DMS153 treated with DMSO at 0.1 percent for 48 hours (cell line): ENCODE data around the gene CHPF.

Source experiments
- DNase-seq: peaks from one replicate; lab custom pipeline; 2025; ENCODE audit not compliant: unreplicated experiment; lab: John Stamatoyannopoulos, UW

CHPF gene

GRCh38 chr2:219552382-219553167 lies 9.0 kb upstream of the CHPF start:
- peak; percentile 89 for DNase-seq

DNA sequence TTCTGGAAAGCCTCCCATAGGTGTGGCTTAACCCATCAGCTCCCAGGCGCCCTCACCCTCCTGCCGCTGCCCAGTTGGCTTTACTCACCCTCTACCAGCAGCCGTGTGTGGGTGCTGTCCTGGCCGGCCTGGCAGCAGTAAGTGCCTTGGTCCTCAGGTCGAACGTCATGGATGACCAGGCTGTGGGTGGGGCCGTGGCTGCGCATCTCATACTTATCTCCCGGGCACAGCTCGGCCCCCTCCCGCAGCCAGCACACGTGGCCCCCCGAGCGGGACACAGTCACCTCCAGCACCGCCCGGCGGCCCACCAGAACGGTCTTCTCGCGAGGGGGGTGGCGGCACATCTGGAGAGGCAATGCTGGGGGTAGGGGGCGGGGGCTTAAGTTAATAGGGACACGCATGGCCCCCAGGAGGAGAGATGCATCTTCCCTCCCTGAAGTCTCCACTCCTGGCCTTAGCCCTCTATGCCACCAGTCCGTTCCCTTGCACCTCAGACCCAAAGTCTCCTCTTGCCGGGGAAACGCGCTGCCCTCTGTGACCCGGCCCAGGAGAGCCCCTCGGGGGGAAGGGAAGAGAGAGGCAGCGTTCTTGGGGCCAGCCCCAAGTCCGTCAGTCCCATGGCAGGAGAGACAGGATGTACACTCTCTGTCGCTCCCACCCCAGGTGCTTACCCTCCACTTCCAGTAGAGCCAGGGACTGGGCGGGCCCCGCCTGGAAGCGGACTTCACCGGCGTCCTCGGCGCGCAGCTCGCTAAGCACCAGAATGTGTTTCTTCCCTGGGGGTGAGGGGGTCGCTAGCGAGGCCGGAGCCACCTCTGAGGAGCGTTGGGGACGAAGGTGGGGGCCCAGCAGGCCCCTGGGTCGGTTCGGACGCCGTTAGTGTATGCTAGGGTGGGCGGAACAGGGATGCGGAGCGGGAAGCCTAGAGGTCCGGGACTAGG lies 8.1 kb upstream of the CHPF start:
- peak; percentile 69 for DNase-seq

- no peak for DNase-seq
Measured at GRCh38 chr2:219549619-219550018, 6.0 kb upstream of the CHPF start.

DNA sequence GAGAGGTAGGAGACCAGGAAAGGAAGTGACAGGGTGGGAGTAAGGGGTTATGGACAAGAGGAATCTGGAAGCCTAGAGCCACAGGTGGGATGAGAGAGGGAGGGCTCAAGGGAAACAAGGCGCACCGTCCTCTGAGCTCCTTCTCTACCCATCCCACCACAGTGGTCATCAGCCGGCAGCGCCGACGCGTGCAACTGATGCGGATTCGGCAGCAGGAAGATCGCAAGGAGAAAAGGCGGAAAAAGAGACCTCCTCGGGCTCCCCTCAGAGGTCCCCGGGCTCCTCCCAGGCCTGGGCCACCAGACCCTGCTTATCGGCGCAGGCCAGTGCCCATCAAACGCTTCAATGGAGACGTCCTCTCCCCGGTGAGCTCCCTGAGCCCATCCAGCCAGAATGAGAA lies 5.4 kb upstream of the CHPF start:
- DNase-seq, result no peak

DNA sequence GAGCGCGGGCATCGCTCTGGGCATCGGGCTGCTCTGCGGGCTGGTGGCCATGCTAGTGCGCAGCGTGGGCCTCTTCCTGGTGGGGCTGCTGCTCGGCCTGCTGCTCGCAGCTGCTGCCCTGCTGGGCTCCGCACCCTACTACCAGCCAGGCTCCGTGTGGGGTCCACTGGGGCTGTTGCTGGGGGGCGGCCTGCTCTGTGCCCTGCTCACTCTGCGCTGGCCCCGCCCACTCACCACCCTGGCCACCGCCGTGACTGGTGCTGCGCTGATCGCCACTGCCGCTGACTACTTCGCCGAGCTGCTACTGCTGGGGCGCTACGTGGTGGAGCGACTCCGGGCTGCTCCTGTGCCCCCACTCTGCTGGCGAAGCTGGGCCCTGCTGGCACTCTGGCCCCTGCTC lies 4.0 kb upstream of the CHPF start:
- DNase-seq, result no peak

DNA sequence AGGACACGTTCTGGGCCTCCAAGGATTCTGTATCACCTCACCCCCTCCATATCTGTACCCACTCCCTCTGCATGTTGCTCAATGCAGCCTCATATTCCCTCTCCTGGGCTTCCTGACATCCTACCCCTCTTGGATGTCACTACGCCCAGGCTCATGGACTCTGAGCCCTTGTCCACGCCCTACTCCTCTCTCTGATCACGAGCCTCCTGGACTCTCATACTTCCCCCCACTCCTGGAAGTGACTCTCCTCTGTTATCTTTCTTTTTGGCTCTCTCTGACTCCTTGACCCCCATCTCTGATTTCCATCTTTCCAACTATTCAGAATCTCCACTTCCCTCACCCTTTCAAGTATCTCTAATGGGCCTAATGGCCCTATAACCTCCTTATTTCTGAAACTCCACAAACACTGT lies 2.3 kb upstream of the CHPF start:
- DNase-seq, result no peak

- DNase-seq, result no peak
Measured at GRCh38 chr2:219545295-219545942, 1.8 kb upstream of the CHPF start.

GRCh38 chr2:219544567-219544966 lies 958 bp upstream of the CHPF start:
- no peak for DNase-seq

GRCh38 chr2:219542931-219543595 lies 546 bp downstream of the CHPF start:
- no peak for DNase-seq

DNA sequence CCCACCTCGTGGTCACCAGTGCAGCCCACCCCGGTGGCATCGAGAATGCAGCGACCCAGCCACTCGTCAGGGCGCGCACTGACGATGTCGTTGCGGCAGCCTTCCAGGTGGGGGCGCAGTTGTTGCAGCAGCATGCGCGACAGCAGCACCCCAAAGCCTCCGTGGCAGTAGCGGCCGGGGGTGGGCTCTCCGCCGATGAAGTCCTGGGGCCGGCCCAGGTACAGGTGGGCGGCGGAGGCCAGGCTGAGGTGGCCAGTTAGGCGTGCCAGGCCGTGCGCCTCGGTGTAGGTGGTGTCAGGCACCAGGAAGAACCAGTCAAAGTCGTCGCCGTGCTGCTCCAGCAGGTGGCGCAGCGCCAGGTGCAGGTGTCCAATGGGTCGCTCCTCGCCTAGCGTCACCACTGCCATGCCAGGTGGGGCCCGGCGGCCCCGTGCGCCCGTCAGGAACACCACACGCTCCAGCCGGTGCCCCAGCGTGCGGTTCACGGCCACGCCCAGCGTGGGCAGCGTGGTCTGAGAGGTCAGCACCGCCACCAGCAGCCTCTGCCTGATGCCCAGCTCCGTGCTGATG lies 1.9 kb downstream of the CHPF start:
- peak; percentile 79 for DNase-seq

DNA sequence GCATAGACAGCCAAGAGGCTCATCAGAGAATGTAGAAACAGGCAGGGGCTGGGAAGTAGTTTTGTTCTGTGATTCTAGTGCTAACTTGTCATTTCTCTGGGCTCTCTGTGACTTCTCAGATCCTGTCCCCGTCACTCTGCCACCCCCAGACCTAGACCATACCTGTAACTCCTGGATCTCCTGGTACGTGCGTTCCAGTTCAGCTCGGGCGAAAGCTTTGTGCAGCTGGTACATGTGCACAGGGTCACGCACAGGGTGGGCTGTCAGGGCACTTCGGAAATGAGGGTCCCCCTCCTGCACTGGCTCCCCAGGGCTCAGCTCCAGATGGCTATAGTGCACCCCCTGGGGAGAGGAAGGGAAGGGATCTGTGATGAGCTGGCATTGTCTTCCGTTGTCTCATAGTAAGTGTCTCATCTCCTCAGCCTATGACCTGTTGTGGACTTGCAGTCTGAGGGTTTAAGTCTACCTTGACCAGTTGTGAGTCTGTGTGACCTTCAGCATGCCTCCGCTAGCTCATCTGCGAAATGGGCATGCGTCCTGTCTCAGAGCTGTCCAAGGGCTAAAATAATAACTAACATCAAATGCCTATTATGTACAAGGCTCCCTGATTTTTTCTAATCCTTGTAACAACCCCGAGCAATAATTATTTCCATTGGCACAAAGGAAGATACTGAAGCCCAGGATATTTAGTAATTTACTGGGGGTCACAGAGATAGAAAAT lies 2.7 kb downstream of the CHPF start:
- no peak for DNase-seq

GRCh38 chr2:219539926-219540678 lies 3.5 kb downstream of the CHPF start:
- no peak for DNase-seq

DNA sequence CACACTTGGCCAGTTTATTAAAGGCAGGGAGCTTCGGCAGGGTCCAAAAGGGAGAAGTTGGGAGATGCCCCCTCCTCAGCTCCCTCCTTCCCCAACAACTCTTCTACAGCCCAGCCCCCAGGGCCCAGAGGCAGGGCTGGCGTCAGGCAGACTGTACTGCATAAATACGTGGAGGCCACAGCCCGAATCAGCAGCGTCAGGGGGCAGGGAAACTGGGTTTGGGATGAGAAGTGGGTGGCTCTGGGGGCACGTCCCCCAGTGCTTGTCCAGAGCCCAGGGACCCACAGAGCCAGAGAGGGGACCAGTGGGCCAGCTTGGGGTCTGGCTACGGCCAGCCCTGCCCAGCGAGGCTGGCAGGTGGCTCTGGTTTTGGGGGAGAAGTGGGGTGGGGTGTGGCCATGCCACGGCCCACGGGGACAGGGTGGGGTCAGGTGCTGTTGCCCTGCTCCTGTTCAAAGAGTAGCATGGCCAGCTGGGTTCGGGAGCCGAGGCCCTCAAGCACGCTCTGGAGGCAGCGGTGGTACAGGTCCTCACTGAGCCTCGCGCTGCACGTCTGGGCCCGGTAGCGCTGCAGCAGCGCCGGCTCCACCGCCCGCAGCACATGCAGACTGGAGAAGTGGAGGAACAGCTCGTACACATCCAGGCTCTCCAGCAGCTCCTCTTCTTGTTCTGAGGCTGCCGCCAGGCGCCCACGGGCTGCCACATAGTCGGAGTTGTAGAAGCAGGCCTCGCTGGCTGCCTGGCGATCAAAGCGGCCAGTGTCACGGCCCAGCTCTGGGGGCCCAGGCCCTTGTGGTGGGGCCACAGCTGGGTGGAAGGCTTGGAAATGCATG lies 4.4 kb downstream of the CHPF start:
- DNase-seq, result no peak

DNA sequence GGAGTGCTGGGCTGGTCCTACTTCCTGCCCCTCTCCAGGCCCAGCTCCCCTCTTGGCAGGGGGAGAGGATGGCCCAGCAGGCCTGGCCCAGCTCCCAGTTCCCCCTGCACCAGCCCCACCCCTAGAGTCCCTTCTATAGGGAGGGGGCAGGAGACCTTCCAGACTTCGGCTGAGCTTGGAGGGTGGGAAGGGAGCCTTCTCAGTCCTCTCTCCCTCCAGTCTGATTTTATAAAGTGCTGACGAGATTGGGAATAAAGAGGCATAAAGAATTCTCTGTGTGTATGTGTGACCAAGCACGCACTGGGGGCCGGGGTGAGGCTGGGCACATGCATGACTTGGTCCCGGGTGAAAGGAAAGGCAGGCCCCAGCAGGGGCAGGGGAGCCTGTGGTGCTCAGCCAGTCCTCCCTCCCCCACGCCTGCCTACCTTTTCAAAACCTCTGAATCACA lies 5.1 kb downstream of the CHPF start:
- DNase-seq, result no peak

DNA sequence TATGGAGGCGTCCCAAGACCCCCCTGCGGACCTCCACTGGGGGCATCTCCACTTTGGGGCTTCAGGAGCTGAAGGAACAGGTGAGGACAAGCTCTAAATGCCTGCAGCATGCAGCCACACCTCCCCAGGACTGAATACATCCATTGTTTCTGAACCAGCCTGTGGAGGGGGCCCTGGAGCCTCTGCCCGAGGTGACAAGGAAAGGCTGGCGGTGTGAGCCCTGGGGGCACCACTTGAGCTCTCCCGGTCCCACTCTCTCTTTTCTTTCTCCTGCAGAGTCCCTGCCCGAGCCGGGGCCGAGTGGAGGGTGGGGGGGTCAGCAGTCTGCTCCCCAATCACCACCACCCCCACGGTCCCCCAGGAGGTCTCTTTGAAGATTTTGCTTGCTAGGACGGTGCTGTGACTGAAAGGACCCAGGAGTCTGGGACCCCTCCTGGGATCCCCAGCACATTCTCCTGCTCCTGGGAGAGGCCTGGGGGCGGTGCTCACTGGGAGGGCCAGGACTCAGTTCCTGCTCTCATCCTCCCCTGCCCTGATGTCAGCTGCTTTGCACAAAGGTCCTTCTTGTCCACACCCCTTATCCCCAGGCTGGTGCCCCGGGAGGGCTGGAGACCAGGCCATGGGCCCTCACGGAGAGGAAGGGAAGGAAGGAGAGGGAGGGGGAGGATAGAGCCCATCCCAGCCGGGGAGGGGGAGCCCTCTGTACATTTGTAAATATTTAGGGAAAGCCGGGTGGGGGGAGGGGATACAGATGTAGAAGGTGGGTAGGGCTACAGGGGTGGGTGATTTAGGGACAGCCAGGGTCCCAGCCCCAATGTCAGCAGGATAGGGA lies 5.7 kb downstream of the CHPF start:
- no peak for DNase-seq

DNA sequence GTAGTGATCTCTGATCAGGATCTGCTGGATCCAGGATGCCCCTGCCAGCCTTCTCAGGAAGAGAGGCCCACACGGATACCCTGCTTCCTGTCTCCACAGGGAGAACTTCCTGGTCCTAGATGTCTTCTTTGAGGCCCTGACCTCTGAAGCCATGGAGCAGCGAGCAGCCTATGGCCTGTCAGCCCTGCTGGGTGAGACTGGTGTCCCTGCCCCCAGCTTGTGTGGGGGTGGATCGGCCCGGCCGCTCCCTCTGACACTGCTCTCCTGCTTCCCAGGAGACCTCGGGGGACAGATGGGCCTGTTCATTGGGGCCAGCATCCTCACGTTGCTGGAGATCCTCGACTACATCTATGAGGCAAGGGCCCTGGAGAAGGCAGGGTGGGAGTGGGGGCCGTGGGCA lies 6.6 kb downstream of the CHPF start:
- no peak for DNase-seq

DNA sequence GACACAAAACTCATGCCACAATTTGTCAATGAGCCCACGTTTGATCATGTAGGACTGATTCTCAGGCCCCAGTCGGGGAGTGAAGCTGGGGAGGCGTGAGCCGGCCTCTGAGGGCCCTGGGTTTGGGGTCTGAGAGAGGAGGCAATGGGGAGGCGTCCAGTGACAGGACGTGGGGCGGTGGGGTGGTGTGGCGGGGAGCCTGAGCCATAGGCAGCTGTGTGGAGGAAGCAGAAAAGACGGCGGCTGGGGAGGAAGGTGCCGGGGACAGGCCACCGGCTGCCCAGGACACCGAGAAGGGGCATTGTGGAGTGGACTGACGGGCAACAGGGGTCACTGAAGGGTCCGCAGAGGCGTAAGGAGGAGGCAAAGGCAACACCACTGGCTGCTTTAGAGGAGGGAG lies 7.2 kb downstream of the CHPF start:
- no peak for DNase-seq
